HG03064 (cell line): Measurements from ENCODE around the gene HSP90AB1.

Experiments
- ATAC-seq: cut with Tn5 transposase; IDR thresholded peaks from one replicate; pipeline ENCODE4 v1.9.1; 2021; ENCODE audit warnings: low read depth; ENCODE audit not compliant: unreplicated experiment

HSP90AB1 gene

DNA sequence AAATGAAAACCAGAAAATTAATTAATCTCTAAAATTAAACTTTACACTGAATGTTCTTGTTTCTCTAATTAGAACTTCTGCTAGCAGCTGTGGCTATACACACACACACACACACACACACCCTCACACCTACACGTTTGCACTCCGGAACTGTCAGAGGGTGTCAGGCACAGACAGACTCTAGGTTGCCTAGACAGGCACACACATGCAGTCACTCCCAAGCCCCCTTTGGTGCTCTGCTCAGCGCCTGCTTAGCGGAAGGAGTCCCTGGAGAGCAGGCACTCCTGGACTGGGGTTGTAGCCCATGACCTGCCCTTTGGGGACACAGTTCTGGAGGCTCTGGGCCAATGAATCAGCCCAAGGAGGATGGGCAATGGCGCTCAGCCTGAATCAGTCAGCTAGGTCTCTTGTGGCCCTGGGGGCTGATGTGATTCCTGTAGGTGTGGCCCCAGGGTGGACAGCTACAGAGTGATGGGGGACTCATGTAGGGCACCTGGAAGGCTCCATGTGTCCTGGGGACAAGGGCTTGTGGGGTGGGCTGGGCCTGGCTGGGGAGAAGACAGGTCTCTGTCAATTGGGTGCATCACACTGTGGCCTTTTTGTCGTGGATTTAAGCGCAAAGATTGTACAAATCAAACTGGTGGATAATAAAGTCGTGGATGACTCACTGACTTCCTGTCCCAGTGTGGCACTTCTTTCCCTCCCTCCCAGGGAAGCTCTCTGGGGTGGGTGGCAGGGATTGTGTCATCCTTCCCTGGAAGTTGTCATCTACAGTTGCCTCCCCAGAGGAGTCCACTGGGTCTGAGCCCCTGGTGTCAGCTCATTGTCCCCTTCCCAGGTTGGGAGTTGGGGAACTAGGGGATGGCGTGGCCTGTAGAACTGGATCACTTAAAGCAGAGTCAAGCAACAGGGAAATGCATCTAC lies 32.1 kb downstream of the HSP90AB1 start:
- no peak for ATAC-seq

DNA sequence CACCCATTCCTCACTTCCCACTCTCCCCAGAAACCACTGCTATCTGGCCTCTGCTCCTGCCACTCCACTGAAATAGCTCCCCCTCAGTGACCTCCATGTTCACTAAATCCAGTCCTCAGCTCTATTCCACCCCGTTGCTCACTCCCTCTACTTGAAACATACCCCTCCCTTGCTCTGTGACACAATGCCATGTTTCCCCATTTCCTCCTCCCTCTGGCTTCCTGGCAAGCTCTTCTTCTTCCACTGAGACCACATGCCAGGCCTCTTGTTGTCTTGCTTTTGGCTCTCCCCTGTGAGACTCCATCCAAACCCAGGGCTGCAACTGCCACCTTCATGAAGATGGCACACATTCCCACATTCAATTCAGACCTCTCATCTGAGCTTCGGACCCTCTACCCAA lies 37.2 kb downstream of the HSP90AB1 start:
- no peak for ATAC-seq

DNA sequence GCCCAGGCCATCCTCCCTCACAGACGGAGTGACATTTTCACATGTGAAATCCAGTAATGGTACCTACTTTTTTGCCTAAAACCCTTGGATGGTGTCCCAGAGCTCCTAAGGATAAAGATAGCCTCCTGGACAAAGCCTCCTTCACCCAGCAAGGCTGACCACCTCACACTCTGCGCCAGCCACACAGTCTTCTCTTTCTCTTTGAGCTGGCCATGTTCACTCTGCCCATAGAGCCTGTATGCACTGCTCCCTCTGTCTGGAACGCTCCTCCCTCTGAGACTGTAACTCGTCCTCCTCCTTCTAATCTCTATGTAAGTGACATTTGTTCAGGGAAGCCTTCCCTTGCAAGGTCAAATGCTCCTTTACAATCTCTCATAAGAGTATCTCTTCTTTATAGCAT lies 38.0 kb downstream of the HSP90AB1 start:
- no peak for ATAC-seq

DNA sequence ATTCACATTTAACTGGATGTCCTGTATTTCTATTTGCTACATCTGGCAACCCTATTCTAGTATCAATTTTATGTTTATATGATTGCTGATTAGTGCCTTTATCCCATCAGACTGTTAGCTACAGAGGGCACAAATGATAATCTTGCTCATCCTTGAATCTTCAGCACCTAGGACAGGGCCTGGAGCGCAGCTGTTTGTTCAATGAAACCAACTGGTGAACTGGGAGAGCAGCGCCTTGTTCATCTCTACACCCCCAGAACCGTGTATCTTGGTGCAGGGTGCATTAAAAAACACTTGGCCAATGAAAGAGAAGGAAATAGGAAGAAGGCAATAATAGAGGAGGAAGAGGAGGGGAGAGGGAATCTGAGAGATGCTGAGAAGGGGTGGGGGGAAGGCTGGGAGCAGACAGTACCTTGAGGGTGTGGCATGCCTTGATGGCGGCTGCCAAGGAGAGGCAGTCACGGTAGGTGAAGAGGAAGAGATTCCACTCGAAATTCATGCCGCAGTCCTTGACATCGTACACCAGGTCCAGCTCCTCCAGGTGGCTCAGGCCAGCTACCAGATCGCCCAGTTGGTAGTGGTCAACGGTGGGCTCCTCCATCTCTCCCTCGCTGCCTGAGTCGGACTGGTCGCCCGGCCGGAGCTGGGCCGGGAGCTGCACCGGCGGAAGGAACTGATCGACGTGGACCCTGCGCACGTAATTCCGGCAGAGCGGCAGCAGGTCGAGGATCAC lies 38.8 kb downstream of the HSP90AB1 start:
- no peak for ATAC-seq

DNA sequence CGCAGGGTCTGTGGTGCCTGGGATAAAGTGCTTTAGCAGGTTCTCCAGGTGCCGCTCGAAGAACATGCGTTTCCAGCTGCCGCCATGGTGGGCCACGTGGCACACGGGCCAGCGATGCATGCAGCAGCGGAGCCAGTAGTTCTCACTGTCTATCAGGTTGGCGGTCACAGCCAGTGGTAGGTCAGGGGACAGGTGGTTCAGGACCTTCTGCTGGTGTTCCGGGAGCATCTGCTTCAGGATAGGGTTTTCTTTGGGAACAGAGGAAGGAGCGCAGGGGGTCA lies 39.3 kb downstream of the HSP90AB1 start:
- no peak for ATAC-seq

DNA sequence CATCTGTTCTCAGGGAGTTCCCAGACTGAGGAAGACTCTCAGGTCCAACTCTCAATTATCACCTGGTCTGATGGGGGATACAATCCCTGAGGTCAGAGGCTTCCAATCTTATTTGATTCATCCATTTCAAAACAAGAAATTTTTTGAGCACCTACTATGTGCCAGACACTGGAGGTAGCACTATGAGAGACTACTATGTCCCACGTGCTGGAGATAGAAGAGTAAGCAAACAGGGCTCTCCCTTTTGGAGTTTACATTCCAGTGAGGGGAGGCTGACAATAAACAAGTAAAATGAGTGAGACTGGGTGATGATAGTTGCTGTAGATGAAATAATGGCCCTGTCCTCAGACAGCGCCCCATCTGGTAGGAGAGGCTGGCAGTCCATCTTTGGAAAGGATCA lies 39.8 kb downstream of the HSP90AB1 start:
- no peak for ATAC-seq

DNA sequence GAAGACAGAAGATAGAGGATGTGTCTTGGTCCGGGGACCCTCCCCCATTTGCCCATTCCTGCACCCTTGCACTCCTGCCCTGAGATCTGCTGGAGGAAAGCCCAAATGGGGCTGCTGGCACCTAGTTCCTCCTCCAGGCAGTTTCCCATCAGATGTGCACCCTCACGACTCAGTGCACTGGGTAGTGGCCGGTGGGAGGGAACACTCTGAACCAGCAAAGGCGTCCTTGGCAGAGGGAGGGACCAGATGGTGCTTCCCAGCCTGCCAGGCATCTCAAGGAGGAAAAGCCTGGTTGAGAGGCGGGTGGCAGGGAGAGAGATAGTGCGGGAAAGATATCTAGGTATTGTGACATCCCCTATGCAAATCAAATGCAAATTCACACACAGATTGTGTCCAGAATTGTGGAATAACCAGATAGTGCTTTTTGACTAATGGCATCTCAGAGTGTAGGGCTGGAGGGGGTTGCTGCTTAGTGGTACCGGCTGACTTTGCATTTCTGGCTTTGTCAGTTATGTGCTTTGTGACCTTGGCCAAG lies 42.9 kb downstream of the HSP90AB1 start:
- no peak for ATAC-seq

DNA sequence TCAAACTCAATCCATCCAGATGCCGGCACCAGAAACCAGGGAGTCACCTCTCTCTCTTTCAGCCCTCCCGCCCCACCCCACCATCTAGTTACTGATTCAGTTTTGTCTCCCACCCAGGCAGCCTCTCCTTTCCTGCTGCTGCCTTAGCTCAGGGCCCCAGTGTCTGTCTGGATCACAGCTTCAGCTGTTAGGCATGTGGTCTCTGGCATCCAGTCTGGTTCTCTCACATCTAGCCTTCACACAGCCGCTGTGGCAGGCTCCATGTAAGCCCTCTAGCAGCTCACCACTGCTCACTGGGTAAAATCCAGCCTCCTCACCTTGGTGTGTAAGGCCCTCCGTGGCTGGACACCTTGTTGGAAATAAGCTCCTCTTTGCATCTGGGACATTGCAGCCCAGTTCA lies 44.9 kb downstream of the HSP90AB1 start:
- no peak for ATAC-seq

DNA sequence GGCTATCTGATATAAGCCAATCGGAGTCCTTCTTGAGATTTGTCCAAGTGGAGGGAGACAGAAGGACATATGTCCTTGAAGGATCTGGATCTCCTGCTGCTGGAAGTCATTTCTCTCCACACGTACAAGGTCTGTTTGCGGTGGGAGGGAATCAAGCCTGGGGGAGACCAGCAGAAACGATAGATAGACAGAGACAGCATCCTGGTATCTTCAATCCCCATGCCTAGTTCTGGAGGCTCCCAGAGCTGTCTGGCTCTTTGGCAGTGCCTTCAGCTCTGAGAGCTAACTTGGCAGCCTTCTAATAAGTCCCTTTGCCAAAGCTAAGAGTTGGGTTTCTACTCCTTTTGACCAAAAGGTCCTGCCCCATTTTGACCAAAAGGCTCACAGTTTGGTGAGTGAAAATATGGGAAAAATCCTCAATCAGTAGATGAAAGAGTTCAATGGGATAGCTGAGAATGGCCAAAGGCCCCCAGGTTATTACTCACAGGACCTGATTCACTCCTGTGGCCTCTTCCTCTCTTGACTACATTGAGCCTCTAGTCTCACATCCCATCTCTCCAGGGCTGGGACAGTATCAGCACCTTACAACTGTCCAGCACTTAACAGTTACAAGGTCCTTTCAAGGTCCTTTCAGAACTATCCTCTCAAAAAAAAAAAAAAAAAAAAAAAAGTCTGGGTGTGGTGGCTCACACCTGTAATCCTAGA lies 45.9 kb downstream of the HSP90AB1 start:
- no peak for ATAC-seq

DNA sequence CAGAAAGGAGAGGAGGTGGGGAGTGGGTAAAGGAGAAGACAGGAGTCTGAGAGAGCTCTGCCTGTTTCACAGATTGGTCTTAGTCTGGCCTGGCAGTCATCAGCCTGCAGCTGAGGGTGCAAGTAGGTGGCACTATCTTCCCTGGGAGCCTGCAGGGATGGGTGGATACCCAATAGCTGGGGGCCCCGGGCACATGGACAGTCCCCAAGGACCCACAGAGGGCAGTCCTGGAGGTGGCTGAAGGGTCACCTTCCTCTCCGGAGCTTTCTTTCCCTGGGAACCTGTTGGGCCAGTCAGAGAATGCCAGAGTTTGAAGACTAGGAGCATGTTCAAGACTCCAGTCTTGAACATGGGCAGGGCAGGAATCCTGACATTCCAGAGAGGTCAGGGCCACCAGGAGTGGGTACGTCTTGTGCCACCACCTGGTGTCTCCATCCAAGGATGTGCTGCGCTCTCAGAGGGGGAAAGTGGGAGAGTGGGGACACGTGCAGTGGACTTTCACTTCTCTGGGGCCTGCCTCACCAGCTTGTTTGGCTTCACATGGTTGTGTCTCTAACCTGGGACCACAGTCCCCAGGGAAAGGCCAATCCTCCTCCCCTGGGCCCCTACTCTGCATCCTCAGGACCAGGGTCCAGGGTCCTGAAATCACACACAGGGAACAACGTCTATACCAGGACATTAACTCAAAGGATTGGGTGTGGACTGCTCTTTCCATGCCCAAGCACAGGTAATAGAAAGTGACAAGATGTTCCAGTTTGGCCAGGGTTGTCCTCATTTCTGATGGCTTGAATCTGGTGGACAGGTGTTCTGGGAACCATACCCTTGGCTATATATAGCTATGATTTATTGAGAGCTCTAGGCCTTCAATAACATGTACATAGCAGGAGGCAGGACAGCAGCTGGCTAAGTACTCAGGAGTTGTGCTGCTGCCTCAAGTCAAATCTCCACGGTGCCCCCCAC lies 48.2 kb downstream of the HSP90AB1 start:
- no peak for ATAC-seq

DNA sequence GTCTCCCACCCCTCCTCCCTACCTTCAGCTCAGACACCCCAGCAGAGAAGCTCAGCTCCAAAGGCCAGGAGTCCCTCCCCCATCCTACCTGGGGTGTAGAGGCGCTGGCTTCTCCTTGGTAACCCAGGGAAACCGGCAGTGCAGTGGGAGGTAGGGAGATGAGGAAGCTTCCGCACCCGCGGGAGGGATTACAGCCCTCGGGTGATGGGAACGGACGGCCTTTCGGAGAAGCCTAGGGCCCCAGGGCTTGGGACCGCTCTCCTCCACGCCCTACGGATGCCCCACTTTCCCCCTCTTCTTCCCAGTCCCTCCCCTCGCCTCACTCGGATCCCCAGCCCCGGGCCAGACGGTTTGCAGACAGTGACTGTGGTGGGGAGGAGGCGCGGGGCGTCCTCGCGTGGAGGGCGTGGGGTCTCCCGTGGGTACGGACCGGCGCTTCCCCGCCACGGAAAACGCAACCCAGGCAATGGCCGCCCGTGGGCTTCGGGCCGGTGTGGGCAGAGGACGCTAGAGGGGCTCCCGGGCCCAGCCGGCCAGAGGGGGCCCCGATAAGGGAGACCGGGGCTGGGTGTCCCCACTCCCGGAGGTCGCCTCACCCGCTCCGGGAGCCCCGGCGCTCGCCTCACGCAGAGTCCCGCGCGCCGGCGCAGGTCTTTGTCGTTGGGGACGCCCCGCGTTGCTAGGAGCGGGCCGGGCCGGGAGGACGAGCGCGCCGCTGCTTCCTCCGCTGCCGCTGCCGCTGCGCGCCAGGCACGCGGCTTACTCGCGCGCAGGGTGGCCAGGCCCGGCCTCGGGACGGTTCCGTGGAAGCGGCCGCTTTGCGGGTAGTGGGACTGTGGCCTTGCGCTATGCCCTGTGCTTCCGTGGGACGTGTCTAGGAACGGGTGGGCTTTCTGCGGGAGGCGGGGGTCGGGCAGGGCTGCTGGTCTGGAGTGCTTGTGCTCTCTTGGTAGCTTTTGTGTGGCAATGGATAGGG lies 50.5 kb downstream of the HSP90AB1 start:
- ATAC-seq, result no peak

DNA sequence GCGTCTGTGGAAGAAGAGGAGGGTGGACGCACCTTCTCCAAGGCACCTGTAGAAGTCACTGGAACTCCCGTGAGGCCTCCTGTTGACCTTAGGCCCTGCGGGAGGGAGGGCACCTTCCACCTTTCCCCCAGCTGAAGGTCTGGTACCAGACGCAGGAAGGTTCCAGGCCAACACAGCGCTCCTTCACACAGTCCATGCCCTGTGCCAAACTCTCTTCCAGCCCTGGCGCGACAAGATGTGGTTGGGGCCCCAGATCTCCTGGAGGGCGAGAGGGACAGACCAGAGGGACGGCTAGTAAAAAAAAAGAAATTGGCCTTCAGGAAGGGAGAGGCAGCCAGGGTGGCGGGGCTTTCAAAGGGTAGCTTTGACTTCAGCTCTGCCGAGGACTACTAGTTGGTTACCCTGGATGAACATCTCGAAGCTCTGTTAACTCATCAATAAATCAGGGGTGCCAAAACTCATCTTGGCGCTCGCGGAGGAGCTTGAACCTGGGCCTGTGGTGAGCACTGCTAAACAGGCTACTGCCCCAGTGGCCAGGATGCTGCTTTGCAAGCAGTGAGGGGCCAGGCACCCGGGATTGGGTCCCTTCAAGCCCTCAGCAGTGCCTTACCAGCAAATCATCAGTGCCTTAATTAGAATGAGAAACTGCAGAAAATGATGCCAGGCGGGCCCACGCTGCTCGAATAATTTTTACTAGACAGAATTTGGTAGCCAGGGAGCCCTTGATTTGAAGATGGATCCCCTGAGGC lies 51.3 kb downstream of the HSP90AB1 start:
- no peak for ATAC-seq

DNA sequence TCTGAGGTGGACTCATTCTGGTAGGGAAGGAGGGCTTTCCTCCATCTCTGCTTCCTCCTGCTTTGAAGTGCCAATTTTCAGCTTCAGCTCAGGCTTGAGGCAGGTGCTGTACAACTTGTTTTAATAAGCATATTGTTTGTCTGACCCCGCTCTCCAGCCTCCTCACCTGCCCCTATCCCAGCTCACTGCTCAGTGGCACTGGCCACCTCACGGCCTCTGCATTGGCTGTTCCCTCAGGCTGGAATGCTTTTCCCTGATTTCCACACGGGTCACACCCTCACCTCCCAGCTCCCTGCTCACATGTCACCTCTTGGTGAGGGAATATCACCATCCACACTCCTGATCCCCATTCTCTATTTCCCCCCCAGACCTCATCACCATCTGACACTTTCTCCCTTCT lies 52.0 kb downstream of the HSP90AB1 start:
- no peak for ATAC-seq

DNA sequence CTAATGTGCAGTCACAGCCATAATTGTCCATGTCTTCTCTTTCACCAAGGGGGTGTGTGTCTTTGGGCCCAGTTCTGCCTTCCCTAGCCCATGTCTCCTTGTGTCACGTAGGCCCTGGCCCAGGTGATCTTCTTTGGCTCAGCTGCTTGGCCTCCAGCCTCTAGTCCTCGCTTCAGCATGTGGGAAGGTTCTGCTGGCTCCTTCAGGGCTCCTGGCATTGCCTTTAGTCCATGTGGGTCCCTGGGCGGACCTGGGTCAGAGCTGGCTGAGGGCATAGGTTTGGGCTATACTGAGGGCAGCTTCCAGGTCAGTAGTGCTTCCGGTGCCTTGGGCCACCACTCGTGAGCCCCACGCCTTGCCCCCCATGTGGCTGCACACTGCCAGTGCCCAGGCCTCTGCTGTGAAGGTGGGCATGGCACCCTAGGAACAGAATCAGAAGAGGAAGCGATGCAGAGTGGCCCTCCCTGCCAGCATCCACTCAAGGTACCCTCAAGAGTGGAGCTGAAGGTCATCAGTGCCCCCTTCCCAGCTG lies 53.5 kb downstream of the HSP90AB1 start:
- ATAC-seq, result no peak

DNA sequence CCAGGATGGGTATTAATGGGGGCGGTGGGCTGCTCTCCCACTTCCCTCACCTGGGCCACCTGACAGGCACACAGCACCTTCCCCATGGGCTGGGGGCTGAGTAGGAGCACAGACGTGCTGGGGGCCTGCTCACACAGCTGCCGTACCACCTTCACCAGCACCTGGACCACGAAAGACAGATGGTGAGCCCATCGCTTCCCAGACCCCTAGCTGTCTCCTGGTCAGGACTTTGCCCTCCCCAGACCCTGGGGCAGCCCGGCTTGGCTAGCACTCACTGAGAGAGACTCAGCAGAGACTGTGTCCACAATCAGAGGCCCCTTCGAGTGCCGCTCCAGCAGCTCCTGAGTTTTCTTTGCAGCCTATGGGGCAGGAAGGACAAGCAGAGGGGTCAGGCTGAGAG lies 54.2 kb downstream of the HSP90AB1 start:
- no peak for ATAC-seq

DNA sequence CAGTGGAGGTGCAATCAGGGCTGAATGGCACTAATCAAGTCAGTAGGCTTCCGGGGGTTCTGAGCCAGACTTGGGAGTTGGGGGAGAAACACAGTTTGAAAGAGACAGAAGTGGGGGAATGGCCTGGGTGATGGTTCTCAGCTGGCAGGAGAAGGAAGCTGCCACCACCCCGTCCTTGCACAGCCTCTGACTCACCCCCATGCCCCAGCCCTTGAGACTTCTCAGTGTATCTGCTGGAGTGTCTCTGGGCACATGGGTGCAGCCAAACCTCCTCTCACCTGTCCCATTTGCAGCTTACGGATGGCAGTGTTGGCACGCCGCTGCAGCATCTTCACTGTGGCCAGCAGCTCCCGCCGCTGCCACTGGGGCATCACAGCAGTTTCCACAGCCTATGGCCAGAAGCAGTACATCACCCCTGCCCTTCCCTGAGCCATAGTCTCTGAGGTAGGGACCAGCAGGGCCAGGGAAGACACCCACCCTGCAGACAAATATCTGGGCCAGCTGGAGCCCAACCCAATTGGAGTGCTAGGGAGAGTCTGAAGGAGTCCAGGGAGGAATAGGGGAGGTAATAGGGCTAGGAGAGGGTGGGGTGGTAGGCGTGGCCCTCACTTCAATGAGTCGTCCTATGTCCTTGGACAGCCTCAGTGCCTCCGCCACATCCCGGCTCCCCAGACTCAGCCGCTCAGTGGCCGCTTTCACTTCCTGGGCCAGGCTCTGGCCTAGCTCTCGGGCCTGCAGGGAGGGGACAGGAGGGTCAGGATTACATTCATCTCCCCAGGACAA lies 55.1 kb downstream of the HSP90AB1 start:
- ATAC-seq, result no peak

DNA sequence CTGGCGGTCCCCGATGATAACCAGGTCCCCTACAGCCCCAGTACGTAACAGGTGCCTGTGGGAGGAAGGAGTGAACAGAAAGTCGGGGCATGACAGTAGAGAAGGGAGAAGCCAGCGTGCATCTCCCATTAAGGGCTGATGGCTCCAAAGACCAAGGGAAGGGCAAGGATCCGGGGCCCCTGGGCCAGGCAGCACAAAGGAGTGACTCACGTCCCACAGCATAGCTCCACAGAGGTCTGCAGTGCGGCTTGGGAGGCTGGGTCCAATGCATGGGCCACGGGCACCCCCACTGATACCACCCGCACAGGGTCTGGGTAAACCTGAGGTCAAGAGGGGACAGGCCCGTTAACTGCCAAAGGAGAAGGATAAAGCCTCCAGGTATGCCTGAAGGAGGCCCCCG lies 56.0 kb downstream of the HSP90AB1 start:
- no peak for ATAC-seq
